Liver (tissue), 9 donors: ENCODE results near the gene TBCD. TPM values are rescaled to one million over a fixed set of nuclear protein-coding genes. Genes with fewer than 3 reads are reported as not detected.

Experiments used
- DNase-seq: peaks from one replicate; pipeline ENCODE4 v3.0.0-alpha.2; 2017; ENCODE audit warnings: low spot score
- H3K27ac ChIP-seq, 2 donors: one replicate each; pipeline ENCODE4 v1.7.0; 2013; ENCODE audit warnings: inconsistent platforms in 2 of 2, low read length in 2 of 2, control low read depth in 1 of 2, low read depth in 1 of 2, mild to moderate bottlenecking in 1 of 2
- H3K27me3 ChIP-seq, 4 donors: one replicate each; pipeline versions ENCODE4 v1.6.1 to v1.7.0; 2013; ENCODE audit warnings: low read length in 3 of 4, inconsistent platforms in 1 of 4, mild to moderate bottlenecking in 1 of 4, moderate library complexity in 1 of 4; ENCODE audit not compliant: control insufficient read depth in 4 of 4, insufficient read depth in 4 of 4
- H3K36me3 ChIP-seq, 4 donors: one replicate each; pipeline versions ENCODE4 v1.6.1 to v1.7.0; 2013; ENCODE audit warnings: low read length in 3 of 4, mild to moderate bottlenecking in 3 of 4, low read depth in 1 of 4, moderate library complexity in 1 of 4; ENCODE audit not compliant: control insufficient read depth in 4 of 4, insufficient read depth in 3 of 4
- H3K4me1 ChIP-seq, 4 donors: one replicate each; pipeline versions ENCODE4 v1.6.1 to v1.7.0; 2013; ENCODE audit warnings: low read length in 3 of 4, mild to moderate bottlenecking in 3 of 4, moderate library complexity in 1 of 4; ENCODE audit not compliant: control insufficient read depth in 4 of 4, insufficient read depth in 4 of 4
- H3K4me3 ChIP-seq, 3 donors: one replicate each; pipeline versions ENCODE4 v1.6.1 to v1.7.0; 2013; ENCODE audit warnings: low read length in 3 of 3, control low read depth in 1 of 3, low read depth in 1 of 3, mild to moderate bottlenecking in 1 of 3
- H3K9ac ChIP-seq, 2 donors: one replicate each; pipeline ENCODE4 v1.7.0; 2013; ENCODE audit warnings: low read length in 2 of 2, mild to moderate bottlenecking in 2 of 2, moderate library complexity in 2 of 2, control low read depth in 1 of 2, low read depth in 1 of 2
- H3K9me3 ChIP-seq, 4 donors: one replicate each; pipeline versions ENCODE4 v1.6.1 to v1.7.0; 2013; ENCODE audit warnings: low read length in 3 of 4; ENCODE audit not compliant: control insufficient read depth in 4 of 4
- EGR1 ChIP-seq, 2 donors: IDR thresholded peaks; 2 replicates each; pipeline ENCODE4 v1.6.1; 2016 to 2018; ENCODE audit warnings: antibody characterized with exemption in 2 of 2, low read depth in 2 of 2
- FOXA1 ChIP-seq: IDR thresholded peaks from 2 replicates; pipeline ENCODE4 v1.6.1; 2016; ENCODE audit warnings: antibody characterized with exemption
- FOXA2 ChIP-seq: IDR thresholded peaks from 2 replicates; pipeline ENCODE4 v1.6.1; 2016; ENCODE audit warnings: antibody characterized with exemption
- GABPA ChIP-seq, 2 donors: IDR thresholded peaks in 1 of 2; conservative IDR thresholded peaks in 1 of 2; 2 replicates each; pipeline ENCODE4 v1.6.1; 2016; ENCODE audit warnings: antibody characterized with exemption in 2 of 2, mild to moderate bottlenecking in 1 of 2, moderate library complexity in 1 of 2
- HNF4A ChIP-seq, 2 donors: conservative IDR thresholded peaks; 2 replicates each; pipeline ENCODE4 v1.6.1; 2016; ENCODE audit warnings: antibody characterized with exemption in 2 of 2, mild to moderate bottlenecking in 2 of 2
- HNF4G ChIP-seq: IDR thresholded peaks from 2 replicates; pipeline ENCODE4 v1.6.1; 2016; ENCODE audit warnings: antibody characterized with exemption
- JUND ChIP-seq, 2 donors: IDR thresholded peaks; 2 replicates each; pipeline ENCODE4 v1.6.1; 2016; ENCODE audit warnings: antibody characterized with exemption in 2 of 2
- RXRA ChIP-seq, 2 donors: IDR thresholded peaks; 2 replicates each; pipeline ENCODE4 v1.6.1; 2017 to 2018; ENCODE audit warnings: antibody characterized with exemption in 2 of 2, mild to moderate bottlenecking in 1 of 2
- SP1 ChIP-seq: IDR thresholded peaks from 2 replicates; pipeline ENCODE4 v1.6.1; 2018; ENCODE audit warnings: antibody characterized with exemption, mild to moderate bottlenecking
- TAF1 ChIP-seq: conservative IDR thresholded peaks from 2 replicates; pipeline ENCODE4 v1.6.1; 2016; ENCODE audit warnings: antibody characterized with exemption, mild to moderate bottlenecking
- YY1 ChIP-seq: IDR thresholded peaks from 2 replicates; pipeline ENCODE4 v1.6.1; 2016; ENCODE audit warnings: antibody characterized with exemption, mild to moderate bottlenecking
- WGBS: extraction: QIAGEN DNeasy Blood & Tissue Kit; methylation state at CpG from one replicate; pipeline ENCODE4 v1.1.7; 2013; 5-methylcytosine and 5-hydroxymethylcytosine counted together
- polyA plus RNA-seq, 2 donors: library from polyadenylated mRNA; stranded (reverse) in 1 of 2; unstranded in 1 of 2; fragments of 200-250 nt in 1 of 2; fragments of >200 nt in 1 of 2; fragmentation: Nextera tagmentation in 1 of 2; extraction: Ambion mirVana in 1 of 2; gene quantifications; one replicate each; pipeline versions ENCODE4 v1.2.1 to v1.2.3, GENCODE V29; 2013 to 2015
- total RNA-seq, 2 donors: library from RNA; depleted of rRNA; stranded (reverse); fragments of >200 nt; gene quantifications; one replicate each; pipeline ENCODE4 v1.2.3, GENCODE V29; 2014
- TF ChIP-seq, protein P1 (sequence below): IDR thresholded peaks from 2 replicates; pipeline ENCODE4 v1.6.1; 2016; ENCODE audit warnings: antibody characterized with exemption
- TF ChIP-seq, protein P2 (sequence below): IDR thresholded peaks from 2 replicates; pipeline ENCODE4 v1.6.1; 2016; ENCODE audit warnings: antibody characterized with exemption, mild to moderate bottlenecking
- TF ChIP-seq, protein P3 (sequence below): fragments of 150-350 bp; IDR thresholded peaks from 2 replicates; pipeline ENCODE4 v1.5.1; 2017; ENCODE audit warnings: improper control_type of control experiment, low read depth, low read length; ENCODE audit not compliant: missing input control
- TF ChIP-seq, protein P4 (sequence below): IDR thresholded peaks from 2 replicates; pipeline ENCODE4 v1.6.1; 2016; ENCODE audit warnings: antibody characterized with exemption
- donor health status: healthy.
- donor health status: healthy.
- donor health status: healthy.
- donor health status: healthy.
- donor health status: healthy.

Gene TBCD
- total and polyA plus RNA-seq, 4 donors, result 29.8 to 42.2 (median 33.0) TPM

DNA sequence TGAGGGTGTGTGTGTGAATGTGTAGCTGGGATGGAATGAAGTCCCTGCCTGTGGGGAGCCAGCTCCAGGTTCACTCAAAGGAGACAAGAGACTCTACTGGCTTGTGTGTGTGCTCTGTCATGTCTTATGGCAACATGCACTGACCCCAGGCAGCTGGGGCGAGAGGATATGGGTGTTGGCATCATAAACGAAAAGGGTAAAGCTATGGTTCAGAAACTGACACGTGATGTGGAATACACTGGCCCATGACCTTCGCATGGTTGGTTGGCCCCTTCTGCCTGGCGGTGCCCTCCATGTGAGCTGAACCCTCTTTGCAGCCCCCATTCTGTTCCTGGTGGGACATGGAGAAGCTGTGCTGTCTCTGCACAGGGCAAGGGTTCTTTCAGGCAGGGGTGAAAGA, 66.1 kb downstream of the TBCD start:
- Histone ChIP-seq H3K9me3 (peaks cover 0 to 5% (median 0%) of the 10 kb centered on the region in 4 donors), H3K27me3 (no peaks in the 10 kb centered on the region), H3K27ac (no peak overlapping the region), H3K36me3 (peaks cover 7 to 33% (median 14%) of the 10 kb centered on the region in 4 donors), H3K9ac (no peak overlapping the region), H3K4me3 (no peak overlapping the region), H3K4me1 (no peaks in the 10 kb centered on the region)
- 96% methylated on average over 5 of the region's 5 CpGs for WGBS
- DNase-seq, result no peak
- TF ChIP-seq, protein P1, sequence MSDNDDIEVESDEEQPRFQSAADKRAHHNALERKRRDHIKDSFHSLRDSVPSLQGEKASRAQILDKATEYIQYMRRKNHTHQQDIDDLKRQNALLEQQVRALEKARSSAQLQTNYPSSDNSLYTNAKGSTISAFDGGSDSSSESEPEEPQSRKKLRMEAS, result no peak
- TF ChIP-seq RXRA (IDR thresholded peaks at IDR 0.05), result no peak
- TF ChIP-seq EGR1 (IDR thresholded peaks at IDR 0.05; ENCODE audit: low read depth in 2 of 2), result no peak

DNA sequence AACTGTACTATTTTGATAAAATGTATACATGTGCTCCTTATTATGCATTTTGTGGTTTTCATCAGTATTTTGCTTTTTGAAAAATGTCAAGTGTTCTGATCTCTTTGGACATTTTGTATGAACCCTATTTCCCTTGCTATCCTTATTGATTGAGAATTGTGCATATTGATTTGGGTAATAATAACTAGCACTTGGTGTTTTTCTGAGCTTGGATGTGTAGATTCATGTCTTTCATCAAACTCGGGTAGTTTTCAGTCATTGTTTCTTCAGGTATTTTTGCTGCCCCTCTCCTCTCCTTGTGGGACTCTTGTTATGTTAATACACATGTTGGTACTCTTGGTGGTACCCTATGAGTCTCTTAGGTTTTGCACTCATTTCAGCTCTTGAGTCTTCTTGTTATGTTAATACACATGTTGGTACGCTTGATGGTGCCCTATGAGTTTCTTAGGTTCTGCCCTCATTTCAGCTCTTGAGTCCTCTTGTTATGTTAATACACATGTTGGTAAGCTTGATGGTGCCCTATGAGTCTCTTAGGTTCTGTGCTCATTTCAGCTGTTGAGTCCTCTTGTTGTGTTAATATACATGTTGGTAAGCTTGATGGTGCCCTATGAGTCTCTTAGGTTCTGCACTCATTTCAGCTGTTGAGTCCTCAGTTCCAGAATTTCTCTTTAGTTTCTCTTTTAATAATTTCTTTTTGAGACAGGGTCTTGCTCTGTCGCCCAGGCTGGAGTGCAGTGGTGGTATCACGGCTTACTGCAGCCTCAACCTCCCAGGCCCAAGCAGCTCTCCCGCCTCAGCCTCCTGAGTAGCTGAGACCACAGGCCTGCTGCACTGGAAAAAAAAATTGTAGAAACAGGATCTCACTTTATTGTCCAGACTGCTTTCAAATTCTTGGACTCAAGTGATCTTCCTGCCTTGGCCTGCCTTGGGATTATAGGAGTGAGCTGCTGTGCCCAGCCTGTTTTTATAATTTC, 68.7 kb downstream of the TBCD start:
- H3K4me3 ChIP-seq, result no peak overlapping the region
- H3K9me3 ChIP-seq, result peaks cover 0 to 5% (median 0%) of the 10 kb centered on the region in 4 donors
- H3K9ac ChIP-seq, result no peak overlapping the region
- H3K27ac ChIP-seq, result no peak overlapping the region
- DNase-seq, result no peak
- 99% methylated on average over 5 of the region's 5 CpGs for WGBS
- H3K27me3 ChIP-seq, result no peaks in the 10 kb centered on the region
- H3K4me1 ChIP-seq, result no peaks in the 10 kb centered on the region
- peaks cover 4 to 24% (median 11%) of the 10 kb centered on the region in 4 donors for H3K36me3 ChIP-seq
- TF ChIP-seq, protein P2, sequence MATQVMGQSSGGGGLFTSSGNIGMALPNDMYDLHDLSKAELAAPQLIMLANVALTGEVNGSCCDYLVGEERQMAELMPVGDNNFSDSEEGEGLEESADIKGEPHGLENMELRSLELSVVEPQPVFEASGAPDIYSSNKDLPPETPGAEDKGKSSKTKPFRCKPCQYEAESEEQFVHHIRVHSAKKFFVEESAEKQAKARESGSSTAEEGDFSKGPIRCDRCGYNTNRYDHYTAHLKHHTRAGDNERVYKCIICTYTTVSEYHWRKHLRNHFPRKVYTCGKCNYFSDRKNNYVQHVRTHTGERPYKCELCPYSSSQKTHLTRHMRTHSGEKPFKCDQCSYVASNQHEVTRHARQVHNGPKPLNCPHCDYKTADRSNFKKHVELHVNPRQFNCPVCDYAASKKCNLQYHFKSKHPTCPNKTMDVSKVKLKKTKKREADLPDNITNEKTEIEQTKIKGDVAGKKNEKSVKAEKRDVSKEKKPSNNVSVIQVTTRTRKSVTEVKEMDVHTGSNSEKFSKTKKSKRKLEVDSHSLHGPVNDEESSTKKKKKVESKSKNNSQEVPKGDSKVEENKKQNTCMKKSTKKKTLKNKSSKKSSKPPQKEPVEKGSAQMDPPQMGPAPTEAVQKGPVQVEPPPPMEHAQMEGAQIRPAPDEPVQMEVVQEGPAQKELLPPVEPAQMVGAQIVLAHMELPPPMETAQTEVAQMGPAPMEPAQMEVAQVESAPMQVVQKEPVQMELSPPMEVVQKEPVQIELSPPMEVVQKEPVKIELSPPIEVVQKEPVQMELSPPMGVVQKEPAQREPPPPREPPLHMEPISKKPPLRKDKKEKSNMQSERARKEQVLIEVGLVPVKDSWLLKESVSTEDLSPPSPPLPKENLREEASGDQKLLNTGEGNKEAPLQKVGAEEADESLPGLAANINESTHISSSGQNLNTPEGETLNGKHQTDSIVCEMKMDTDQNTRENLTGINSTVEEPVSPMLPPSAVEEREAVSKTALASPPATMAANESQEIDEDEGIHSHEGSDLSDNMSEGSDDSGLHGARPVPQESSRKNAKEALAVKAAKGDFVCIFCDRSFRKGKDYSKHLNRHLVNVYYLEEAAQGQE, result no peak
- TF ChIP-seq SP1 (no peak), RXRA (IDR thresholded peaks at IDR 0.05) (no peak), YY1 (no peak), FOXA2 (no peak), FOXA1 (no peak), HNF4A (conservative IDR thresholded peaks at IDR 0.05) (no peak), TAF1 (no peak), GABPA (IDR thresholded peaks at IDR 0.05 in 1 of 2, conservative IDR thresholded peaks at IDR 0.05 in 1 of 2) (no peak), JUND (IDR thresholded peaks at IDR 0.05) (no peak), HNF4G (no peak), EGR1 (IDR thresholded peaks at IDR 0.05; ENCODE audit: low read depth in 2 of 2) (no peak)
- TF ChIP-seq, protein P3, sequence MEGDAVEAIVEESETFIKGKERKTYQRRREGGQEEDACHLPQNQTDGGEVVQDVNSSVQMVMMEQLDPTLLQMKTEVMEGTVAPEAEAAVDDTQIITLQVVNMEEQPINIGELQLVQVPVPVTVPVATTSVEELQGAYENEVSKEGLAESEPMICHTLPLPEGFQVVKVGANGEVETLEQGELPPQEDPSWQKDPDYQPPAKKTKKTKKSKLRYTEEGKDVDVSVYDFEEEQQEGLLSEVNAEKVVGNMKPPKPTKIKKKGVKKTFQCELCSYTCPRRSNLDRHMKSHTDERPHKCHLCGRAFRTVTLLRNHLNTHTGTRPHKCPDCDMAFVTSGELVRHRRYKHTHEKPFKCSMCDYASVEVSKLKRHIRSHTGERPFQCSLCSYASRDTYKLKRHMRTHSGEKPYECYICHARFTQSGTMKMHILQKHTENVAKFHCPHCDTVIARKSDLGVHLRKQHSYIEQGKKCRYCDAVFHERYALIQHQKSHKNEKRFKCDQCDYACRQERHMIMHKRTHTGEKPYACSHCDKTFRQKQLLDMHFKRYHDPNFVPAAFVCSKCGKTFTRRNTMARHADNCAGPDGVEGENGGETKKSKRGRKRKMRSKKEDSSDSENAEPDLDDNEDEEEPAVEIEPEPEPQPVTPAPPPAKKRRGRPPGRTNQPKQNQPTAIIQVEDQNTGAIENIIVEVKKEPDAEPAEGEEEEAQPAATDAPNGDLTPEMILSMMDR, result no peak
- TF ChIP-seq, protein P1, result no peak
- TF ChIP-seq, protein P4, sequence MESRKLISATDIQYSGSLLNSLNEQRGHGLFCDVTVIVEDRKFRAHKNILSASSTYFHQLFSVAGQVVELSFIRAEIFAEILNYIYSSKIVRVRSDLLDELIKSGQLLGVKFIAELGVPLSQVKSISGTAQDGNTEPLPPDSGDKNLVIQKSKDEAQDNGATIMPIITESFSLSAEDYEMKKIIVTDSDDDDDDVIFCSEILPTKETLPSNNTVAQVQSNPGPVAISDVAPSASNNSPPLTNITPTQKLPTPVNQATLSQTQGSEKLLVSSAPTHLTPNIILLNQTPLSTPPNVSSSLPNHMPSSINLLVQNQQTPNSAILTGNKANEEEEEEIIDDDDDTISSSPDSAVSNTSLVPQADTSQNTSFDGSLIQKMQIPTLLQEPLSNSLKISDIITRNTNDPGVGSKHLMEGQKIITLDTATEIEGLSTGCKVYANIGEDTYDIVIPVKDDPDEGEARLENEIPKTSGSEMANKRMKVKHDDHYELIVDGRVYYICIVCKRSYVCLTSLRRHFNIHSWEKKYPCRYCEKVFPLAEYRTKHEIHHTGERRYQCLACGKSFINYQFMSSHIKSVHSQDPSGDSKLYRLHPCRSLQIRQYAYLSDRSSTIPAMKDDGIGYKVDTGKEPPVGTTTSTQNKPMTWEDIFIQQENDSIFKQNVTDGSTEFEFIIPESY, result no peak
